GM12865 (cell line): ENCODE measurements around the gene SNRNP35.
A peak's percentile ranks its signal among the peaks of the same experiment; 100 is the strongest.
"Not testable (repeated sequence)": the region's sequence is repeated elsewhere in the genome, so short reads cannot be mapped to it uniquely, and the experiment has no call there.

Source experiments
- DNase-seq: peaks from one replicate; pipeline ENCODE4 v3.0.0; 2010; ENCODE audit warnings: low read depth
- H3K4me3 ChIP-seq: 2 replicates; pipeline ENCODE4 v1.5.1; 2011; ENCODE audit warnings: mild to moderate bottlenecking, low read depth, low read length, control low read depth
- CTCF ChIP-seq: IDR thresholded peaks from 2 replicates; pipeline ENCODE4 v1.5.1; 2011; ENCODE audit warnings: low read length, control low read depth, low read depth, inconsistent platforms; ENCODE audit not compliant: insufficient read depth; ENCODE audit errors: missing control alignments

Gene SNRNP35

GRCh38 chr12:123457980-123458779, at the start of gene SNRNP35:
SNRNP35 (plus strand) TSS chr12:123458139; CDS start chr12:123465541, 7,402 bp downstream.
- H3K4me3 ChIP-seq, result peak within 1 kb of the TSS; percentile 92
- no peak for TF ChIP-seq CTCF
- DNase-seq, result peak; percentile 94

- H3K4me3 ChIP-seq, DNase-seq: not testable (repeated sequence)
These were observed 49.3 kb upstream of the SNRNP35 start for GRCh38 chr12:123408619-123409018.

- H3K4me3 ChIP-seq, result not testable (repeated sequence)
- DNase-seq, result peak; percentile 46
These were observed 48.5 kb upstream of the SNRNP35 start for GRCh38 chr12:123409284-123410040.

- no peak for TF ChIP-seq CTCF
- H3K4me3 ChIP-seq, result no peak overlapping the region
- no peak for DNase-seq
These were observed 47.9 kb upstream of the SNRNP35 start for GRCh38 chr12:123410041-123410412.

GRCh38 chr12:123421314-123421713, 36.6 kb upstream of the SNRNP35 start:
- H3K4me3 ChIP-seq, result no peak overlapping the region
- no peak for TF ChIP-seq CTCF
- no peak for DNase-seq

- H3K4me3 ChIP-seq, result peak overlapping the region; percentile 47
- TF ChIP-seq CTCF, result no peak
- DNase-seq, result peak; percentile 98
These were observed 30.7 kb upstream of the SNRNP35 start for GRCh38 chr12:123427036-123427769.

GRCh38 chr12:123428591-123428990, 29.3 kb upstream of the SNRNP35 start:
- no peak for TF ChIP-seq CTCF

GRCh38 chr12:123429101-123429500, 28.8 kb upstream of the SNRNP35 start:
- H3K4me3 ChIP-seq, DNase-seq: not testable (repeated sequence)

More at GRCh38 chr12:123428591-123428990, 29.3 kb upstream of the SNRNP35 start:
- peak overlapping the region; percentile 20 for H3K4me3 ChIP-seq
- no peak for DNase-seq

- peak; percentile 80 for DNase-seq
- peak overlapping the region; percentile 90 for H3K4me3 ChIP-seq
These were observed 25.8 kb upstream of the SNRNP35 start for GRCh38 chr12:123431951-123432817.
